ENCODE results near the gene TP63.

The TP63 gene

GRCh38 chr3:189883113-189883753 lies 252.0 kb downstream of the TP63 start:
- DNase-seq, result no peak

DNA sequence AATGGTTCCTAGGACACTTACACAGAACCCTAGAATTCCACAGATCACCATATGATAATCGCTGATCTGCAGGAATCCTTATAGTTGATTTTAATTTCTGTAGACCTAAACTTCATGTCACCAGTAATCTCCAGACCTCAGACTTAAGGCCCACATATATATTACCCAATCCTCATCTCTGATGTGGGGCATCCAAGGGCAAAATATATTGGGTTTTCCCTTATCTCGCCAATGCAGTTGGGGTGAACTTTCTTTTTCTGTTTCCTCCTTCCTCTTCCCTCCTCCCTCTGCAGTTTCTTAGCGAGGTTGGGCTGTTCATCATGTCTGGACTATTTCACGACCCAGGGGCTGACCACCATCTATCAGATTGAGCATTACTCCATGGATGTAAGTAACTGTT lies 259.3 kb downstream of the TP63 start:
- no peak for DNase-seq

DNA sequence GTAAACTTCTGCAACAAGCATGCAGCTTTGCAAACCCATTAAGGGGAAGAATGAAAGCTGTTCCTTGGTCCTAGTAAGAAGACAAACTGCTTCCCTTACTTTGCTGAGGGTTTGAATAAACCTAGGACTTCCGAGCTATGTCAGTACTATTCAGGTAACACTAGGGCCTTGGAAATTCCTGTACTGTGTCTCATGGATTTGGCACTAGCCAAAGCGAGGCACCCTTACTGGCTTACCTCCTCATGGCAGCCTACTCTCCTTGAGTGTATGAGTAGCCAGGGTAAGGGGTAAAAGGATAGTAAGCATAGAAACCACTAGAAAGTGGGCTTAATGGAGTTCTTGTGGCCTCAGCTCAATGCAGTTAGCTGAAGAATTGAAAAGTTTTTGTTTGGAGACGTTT lies 265.3 kb downstream of the TP63 start:
- DNase-seq, result no peak

DNA sequence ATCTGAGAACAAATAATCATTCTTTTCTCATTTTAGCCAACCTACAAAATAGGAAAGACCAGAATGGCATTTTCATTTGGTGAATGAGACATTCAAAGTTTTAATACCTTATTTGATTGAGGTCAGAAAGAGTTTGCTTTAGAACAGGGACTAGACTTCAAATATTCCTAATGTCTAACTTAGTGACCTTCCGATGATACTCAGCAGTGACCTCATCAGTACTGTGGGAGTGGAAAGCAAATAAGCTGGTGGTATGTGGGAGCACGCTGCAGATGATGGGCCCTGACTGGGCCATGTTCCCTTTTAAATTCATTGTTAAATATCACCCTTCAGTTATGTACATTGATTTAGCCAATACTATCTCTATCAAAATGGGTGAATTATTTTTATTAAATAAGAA lies 266.2 kb downstream of the TP63 start:
- no peak for DNase-seq

DNA sequence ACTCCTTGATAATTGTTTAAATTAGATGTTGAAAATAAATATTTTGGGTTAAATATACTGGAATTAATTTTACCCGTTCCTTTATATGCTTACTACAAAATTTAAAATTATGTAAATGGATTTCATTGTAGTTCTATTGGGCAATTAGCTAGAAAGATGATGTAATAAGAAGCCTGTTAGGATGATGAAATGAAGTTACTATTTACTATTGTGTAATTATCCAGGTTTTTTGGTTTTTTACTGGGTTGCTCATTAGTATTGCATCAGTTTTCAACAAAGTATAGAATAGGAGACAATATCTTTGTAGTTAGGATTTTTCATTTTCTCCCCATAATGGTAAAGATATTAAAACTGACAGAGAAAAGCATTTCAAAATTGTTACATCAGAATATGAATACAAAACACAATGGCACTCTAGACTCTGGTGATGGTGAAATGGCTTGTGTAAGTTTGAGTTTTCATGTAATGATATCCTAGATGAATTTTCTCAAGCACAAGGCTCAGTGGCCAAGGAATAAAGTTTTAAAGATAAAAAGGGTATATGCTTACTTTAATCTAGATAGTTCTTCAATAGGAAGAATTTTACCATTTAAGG lies 267.5 kb downstream of the TP63 start:
- no peak for DNase-seq

GRCh38 chr3:189899186-189899585 lies 268.0 kb downstream of the TP63 start:
- DNase-seq, result no peak

DNA sequence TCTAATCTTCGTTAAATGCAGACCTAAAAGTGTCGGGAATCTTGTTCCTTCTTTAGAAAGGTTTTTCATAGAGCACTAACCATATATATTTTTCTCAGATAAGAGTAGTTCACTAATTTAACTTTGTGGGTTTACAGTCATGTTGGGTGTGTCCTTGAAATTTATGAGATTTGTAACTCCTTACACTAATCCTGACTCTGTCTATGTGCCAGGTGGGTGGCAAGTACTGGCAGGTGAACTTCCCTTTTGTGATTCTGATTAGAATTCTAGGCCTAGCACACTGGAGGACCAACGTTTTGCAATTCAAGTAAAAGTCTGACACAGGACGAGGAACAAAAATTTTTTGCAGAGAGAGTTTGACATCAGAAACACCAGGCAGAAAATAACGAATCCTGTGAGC lies 269.4 kb downstream of the TP63 start:
- DNase-seq, result no peak

- DNase-seq, result no peak
These were observed 270.3 kb downstream of the TP63 start for GRCh38 chr3:189901481-189901880.

- DNase-seq, result no peak
These were observed 271.3 kb downstream of the TP63 start for GRCh38 chr3:189902230-189903186.

DNA sequence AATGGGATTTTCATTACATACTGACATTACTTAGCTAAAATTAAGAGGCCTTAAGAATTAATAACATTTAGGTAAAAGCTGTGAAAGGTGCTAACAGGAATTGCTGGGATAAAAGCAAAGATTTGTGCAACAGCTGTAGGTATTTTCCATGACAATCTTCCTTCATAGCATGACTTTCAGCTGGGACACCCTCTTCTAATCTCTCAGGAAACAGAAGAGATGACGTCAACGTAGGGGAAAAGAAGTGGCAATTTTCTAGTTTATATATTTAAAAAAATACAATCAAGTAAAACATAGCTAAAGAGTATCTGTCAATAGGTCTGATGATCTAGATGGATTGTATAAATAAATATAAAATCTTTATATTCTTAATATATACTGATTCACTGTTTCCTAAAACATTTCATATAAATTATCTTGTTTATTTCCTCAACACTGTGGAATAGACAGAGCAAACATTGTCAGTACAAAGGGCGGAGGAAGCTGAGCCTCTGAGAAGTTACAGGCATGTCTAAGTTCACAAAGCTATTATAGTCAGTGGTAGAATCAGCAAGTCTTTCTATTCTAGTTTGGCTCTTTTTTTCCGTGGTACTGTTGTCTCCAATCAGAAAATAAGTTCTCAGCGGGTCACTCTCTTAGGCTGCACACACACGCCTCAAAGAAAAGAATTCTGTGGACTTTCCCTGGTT lies 272.5 kb downstream of the TP63 start:
- DNase-seq, result no peak

- no peak for DNase-seq
These were observed 276.6 kb downstream of the TP63 start for GRCh38 chr3:189907803-189908202.

GRCh38 chr3:189908646-189909045 lies 277.5 kb downstream of the TP63 start:
- DNase-seq, result no peak

DNA sequence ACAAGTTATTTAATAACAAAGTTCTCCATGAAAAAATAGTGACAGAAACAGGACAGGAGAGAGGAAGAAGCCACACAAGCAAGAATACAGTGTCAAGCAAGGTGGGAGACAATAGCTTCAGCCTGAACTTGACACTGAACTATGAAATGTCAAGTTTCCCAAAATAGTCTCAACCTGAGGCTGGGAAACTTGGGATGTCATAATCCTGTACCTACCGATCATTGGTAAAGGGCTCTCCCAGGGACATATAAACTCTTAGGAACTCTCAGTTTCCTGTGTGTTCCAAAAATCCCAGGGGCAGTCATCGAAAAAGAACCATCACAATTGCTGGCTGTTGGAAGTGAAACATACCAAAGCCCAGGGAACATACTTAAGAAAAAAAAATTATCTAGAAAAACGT lies 277.9 kb downstream of the TP63 start:
- DNase-seq, result no peak

GRCh38 chr3:189909573-189909972 lies 278.4 kb downstream of the TP63 start:
- no peak for DNase-seq

DNA sequence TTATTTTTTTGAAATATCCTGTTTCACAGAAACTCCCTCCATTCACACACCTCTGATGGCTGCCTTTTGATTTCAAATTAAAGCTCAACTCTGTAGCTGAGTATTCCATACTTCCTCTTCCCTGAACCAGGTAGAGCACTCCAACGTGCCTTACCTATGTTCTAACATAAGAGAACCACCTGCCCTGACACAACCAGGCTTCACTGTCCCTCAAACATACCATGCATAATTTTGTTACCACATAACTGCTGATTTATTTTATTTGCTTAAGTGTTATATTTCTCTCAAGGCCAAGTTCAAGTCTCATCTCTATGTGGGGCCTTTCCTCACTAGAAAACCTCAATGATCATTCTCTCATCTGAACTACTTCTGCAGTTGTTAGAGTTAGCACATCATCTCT lies 279.8 kb downstream of the TP63 start:
- DNase-seq, result no peak

DNA sequence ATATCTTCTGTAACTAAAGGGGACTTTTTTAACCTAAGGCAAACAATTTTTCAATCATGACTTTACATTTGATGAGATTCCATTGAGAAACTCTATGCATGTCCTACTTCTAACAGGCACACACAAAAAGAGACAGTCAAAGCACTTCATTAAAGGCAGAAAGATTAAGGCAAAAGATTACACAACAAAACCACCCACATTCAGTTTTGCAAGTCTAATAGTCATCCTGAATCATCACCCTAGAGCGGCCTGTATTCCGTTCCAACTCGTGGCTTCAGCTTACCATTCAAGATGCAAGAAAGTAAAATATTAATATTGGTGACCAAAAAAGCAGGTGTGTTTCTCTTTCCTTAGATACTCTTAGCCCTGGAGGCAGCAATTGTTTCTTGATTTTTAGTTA lies 283.6 kb downstream of the TP63 start:
- no peak for DNase-seq

DNA sequence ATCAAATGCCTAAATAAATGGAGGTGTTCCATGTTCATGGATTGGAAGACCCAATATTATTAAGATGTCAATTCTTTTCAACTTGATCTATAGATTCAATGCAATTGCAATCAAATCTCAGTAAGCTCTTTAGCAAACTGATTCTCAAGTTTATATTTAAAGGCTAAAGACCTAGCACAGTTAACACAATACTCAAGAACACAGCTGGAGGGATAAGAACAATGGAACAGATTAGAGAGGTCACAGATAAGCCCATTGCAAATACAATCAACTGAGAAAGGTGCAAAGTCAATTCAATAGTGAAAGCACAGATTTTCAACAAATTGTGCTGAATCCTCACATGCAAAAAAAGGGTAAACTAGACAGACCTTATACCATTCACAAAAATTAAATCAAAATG lies 290.6 kb downstream of the TP63 start:
- no peak for DNase-seq

GRCh38 chr3:189927975-189928895 lies 297.0 kb downstream of the TP63 start:
- DNase-seq, result no peak

DNA sequence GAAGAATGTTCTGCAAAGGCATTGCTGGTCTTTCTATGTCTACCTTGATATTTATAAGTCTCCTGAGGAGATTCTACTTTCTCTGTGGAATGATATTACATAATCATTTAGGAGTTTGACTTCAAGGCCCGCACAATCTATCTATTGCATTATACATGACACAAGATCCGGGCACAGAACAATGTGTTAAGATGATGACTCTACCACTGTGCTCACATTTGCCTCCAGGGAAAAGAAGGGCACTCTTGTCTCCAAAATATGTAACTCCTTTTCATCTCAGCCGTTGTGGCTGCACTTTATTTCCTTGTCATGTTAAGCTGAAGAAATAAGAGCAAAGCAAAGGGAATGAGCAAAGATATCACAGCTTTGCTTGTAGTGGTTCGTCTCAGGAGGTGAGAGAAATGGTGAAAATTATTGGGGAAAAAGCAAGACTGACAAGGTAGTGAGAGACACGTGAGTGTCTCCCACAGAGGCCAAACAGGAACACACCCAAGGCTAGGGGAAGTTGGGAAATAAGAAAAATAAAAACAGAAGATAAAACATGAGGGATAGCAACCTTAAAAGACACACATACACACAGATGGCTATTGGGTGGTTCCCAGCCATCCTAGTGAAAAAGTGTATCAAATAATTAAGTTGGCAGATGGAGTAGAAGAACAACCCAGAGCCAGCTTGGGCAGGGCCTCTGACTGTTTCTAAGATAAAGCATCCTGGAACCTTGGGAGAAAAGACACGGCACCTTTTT lies 305.2 kb downstream of the TP63 start:
- no peak for DNase-seq

DNA sequence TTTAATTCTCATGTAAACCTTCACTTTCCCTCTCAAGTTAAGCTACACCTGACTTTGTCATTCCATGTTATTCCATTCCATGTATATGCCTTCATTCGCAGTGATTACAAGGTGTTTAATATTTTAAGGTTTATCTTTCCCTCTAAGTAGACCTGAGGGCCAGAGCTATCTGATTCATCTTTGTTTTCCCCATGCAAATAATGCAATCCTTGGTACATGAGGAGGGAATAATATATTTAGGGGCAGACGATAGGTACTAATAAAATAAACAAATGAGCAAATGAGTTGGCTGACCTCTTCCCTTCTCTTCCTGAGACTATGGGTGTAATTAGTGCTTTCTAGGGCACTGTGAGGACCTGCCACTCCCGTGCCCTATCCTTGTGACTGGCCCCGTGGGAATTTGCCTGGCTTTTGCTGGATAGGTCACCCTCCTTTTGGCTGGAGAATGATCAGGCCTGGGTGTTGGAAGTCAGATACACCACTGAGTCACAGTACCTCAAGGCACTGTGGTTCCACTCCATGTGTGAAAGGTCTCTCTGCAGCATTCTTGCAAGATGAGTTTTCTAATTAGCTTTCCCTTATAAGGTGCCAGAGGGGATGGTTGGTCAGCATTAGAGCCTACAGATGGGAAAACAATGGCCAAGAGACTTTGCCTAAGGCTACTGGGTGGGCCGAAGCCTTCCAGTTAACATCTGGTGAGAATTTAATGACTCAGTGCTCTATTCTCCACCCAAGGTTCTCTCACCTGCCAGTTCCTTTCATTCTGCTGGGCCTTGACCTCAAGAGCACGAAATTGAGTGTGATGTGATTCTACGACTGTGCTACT lies 306.3 kb downstream of the TP63 start:
- no peak for DNase-seq

GRCh38 chr3:189941125-189941524 lies 309.9 kb downstream of the TP63 start:
- DNase-seq, result no peak
